PC-9 (cell line): ENCODE measurements around the gene TMEM53.

Experiments used
- EZH2 ChIP-seq: fragments of 200-600 bp; sonication (generic); IDR thresholded peaks from 2 replicates; pipeline ENCODE4 v1.8.0; 2017; ENCODE audit warnings: antibody characterized with exemption, low read depth
- TF ChIP-seq, protein P1 (sequence below): fragments of 200-600 bp; sonication (generic); conservative IDR thresholded peaks from 2 replicates; pipeline ENCODE4 v1.6.1; 2017; ENCODE audit warnings: mixed run types, antibody characterized with exemption, mild to moderate bottlenecking, moderate library complexity

DNA sequence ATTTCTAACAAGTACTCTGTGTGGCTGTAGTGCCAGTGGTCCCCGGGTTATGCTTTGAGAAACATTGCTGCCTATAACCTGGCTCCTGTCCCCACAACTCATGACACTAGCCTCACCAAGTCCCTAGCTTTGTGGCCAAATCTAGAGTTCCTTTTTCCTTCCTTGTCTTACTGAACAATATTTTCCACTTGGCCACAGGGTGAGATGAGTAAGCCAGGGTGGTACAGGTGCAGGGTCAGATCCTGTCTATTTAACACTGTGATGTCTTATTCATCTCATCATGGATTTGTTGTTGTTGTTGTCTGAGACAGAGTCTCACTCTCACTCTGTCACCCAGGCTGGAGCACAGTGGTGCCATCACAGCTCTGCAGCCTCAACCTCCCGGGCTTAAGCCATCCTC is 18.9 kb upstream of the TMEM53 start:
- TF ChIP-seq, protein P1, sequence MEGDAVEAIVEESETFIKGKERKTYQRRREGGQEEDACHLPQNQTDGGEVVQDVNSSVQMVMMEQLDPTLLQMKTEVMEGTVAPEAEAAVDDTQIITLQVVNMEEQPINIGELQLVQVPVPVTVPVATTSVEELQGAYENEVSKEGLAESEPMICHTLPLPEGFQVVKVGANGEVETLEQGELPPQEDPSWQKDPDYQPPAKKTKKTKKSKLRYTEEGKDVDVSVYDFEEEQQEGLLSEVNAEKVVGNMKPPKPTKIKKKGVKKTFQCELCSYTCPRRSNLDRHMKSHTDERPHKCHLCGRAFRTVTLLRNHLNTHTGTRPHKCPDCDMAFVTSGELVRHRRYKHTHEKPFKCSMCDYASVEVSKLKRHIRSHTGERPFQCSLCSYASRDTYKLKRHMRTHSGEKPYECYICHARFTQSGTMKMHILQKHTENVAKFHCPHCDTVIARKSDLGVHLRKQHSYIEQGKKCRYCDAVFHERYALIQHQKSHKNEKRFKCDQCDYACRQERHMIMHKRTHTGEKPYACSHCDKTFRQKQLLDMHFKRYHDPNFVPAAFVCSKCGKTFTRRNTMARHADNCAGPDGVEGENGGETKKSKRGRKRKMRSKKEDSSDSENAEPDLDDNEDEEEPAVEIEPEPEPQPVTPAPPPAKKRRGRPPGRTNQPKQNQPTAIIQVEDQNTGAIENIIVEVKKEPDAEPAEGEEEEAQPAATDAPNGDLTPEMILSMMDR, result no peak
- no peak for TF ChIP-seq EZH2
